ENCODE results near the gene ITGB3.

- no peak for TF ChIP-seq TAF1 (IDR thresholded peaks at IDR 0.05; ENCODE audit: borderline replicate concordance, low read depth, low read length)
- no peak for TF ChIP-seq POLR2A (IDR thresholded peaks at IDR 0.05; ENCODE audit: low read depth, low read length)
- no peak for TF ChIP-seq POLR2AphosphoS5 (IDR thresholded peaks at IDR 0.05; ENCODE audit: low read depth, low read length)
Measured at GRCh38 chr17:47252209-47252608, 1.4 kb upstream of the ITGB3 start.

Measured in GM12892 (cell line).